Suprapubic skin (tissue), 4 donors: ENCODE data around the gene DBP. TPM values are rescaled to one million over a fixed set of nuclear protein-coding genes. Genes with fewer than 3 reads are reported as not detected.
"Not testable (repeated sequence)": the region's sequence is repeated elsewhere in the genome, so short reads cannot be mapped to it uniquely, and the experiment has no call there.

Source experiments
- DNase-seq, 2 donors: peaks; one replicate each; pipeline ENCODE4 v3.0.0-alpha.2; 2019; ENCODE audit warnings: low spot score in 2 of 2
- H3K27ac ChIP-seq: fragments of 200-600 bp; sonication (generic); one replicate; pipeline ENCODE4 v1.5.1; 2019
- H3K27me3 ChIP-seq: fragments of 200-600 bp; sonication (generic); one replicate; pipeline ENCODE4 v1.5.1; 2019
- H3K36me3 ChIP-seq: fragments of 200-600 bp; sonication (generic); one replicate; pipeline ENCODE4 v1.5.1; 2019
- H3K4me1 ChIP-seq: fragments of 200-600 bp; sonication (generic); one replicate; pipeline ENCODE4 v1.5.1; 2019
- H3K4me3 ChIP-seq: fragments of 200-600 bp; sonication (generic); one replicate; pipeline ENCODE4 v1.5.1; 2019; ENCODE audit warnings: mild to moderate bottlenecking
- H3K9me3 ChIP-seq: fragments of 200-600 bp; sonication (generic); one replicate; pipeline ENCODE4 v1.5.1; 2019
- EP300 ChIP-seq: sonication (generic); formaldehyde crosslinking; IDR thresholded peaks from one replicate; pipeline ENCODE4 v1.6.1; 2017; ENCODE audit warnings: antibody characterized with exemption
- POLR2A ChIP-seq, 2 donors: fragments of 450-650 bp; IDR thresholded peaks; one replicate each; pipeline ENCODE4 v1.6.1; 2017; ENCODE audit warnings: antibody characterized with exemption in 2 of 2, mild to moderate bottlenecking in 2 of 2, moderate library complexity in 2 of 2
- POLR2AphosphoS5 ChIP-seq, 3 donors: sonication (generic); formaldehyde crosslinking; IDR thresholded peaks; one replicate each; pipeline ENCODE4 v1.6.1; 2017; ENCODE audit warnings: antibody characterized with exemption in 3 of 3
- WGBS: methylation state at CpG from one replicate; pipeline ENCODE4 v1.1.5; 2018; 5-methylcytosine and 5-hydroxymethylcytosine counted together
- total RNA-seq, 4 donors: library from RNA; depleted of rRNA; stranded (reverse); fragments of >200 nt; gene quantifications; one replicate each; pipeline ENCODE4 v1.1.0, GENCODE V29; 2016
- TF ChIP-seq, protein P1 (sequence below), 2 donors: fragments of 200-600 bp in 1 of 2; fragments of 450-650 bp in 1 of 2; sonication (generic) in 1 of 2; IDR thresholded peaks; one replicate each; pipeline ENCODE4 v1.5.1; 2016 to 2019; ENCODE audit warnings: antibody characterized with exemption in 2 of 2, mild to moderate bottlenecking in 1 of 2, moderate library complexity in 1 of 2

DBP gene
- total RNA-seq, 4 donors from 2014 or later = 11.2 to 22.3 (median 17.8) TPM

DNA sequence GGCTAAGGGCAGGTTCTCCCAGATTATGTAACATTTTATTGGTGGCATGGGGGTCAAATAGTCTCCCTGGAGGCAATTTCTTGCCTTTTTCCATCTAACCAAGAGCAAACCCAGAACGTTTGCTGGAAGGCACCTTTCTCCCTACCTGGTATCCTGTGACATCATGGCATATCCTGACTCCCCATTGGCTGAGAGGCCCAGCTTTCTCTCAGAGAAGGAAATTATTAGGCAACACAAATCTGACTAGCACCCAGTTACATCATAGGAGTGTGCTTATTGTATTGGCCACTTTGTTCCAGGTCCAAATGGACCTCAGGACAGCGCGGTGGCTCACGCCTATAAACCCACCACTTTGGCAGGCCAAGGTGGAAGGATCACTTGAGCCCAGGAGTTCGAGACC, 22.6 kb upstream of the DBP start:
- DNase-seq = no peak
- no peak overlapping the region for H3K4me3 ChIP-seq
- H3K27ac ChIP-seq = no peak overlapping the region
- no peaks in the 10 kb centered on the region for H3K9me3 ChIP-seq
- TF ChIP-seq POLR2AphosphoS5 (IDR thresholded peaks at IDR 0.05) (no peak), POLR2A (IDR thresholded peaks at IDR 0.05) (no peak), EP300 (no peak)
- TF ChIP-seq, protein P1, sequence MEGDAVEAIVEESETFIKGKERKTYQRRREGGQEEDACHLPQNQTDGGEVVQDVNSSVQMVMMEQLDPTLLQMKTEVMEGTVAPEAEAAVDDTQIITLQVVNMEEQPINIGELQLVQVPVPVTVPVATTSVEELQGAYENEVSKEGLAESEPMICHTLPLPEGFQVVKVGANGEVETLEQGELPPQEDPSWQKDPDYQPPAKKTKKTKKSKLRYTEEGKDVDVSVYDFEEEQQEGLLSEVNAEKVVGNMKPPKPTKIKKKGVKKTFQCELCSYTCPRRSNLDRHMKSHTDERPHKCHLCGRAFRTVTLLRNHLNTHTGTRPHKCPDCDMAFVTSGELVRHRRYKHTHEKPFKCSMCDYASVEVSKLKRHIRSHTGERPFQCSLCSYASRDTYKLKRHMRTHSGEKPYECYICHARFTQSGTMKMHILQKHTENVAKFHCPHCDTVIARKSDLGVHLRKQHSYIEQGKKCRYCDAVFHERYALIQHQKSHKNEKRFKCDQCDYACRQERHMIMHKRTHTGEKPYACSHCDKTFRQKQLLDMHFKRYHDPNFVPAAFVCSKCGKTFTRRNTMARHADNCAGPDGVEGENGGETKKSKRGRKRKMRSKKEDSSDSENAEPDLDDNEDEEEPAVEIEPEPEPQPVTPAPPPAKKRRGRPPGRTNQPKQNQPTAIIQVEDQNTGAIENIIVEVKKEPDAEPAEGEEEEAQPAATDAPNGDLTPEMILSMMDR (IDR thresholded peaks at IDR 0.05) = no peak
- H3K36me3 ChIP-seq = no peaks in the 10 kb centered on the region
- no peaks in the 10 kb centered on the region for H3K27me3 ChIP-seq
- WGBS = 80% methylated on average over 5 of the region's 5 CpGs
- H3K4me1 ChIP-seq = peaks cover 9% of the 10 kb centered on the region

DNA sequence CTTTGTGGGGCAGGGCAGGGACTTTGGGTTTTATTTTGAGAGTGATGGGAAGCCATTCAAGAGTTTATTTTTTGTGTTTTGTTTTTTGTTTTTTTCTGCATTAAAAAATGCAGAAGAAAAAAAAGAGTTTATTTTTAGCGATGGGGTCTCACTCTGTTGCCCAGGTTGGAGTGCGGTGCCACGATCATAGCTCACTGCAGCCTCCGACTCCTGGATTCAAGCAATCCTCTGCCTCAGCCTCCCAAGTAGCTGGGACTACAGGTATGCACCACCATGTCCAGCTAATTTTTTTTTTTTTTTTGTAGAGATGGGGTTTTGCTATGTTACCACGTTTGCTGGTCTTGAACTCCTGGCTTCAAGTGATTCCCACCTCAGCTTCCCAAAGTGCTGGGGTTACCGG, 21.3 kb upstream of the DBP start:
- H3K9me3 ChIP-seq = no peaks in the 10 kb centered on the region
- no peaks in the 10 kb centered on the region for H3K36me3 ChIP-seq
- H3K4me1 ChIP-seq = peaks cover 9% of the 10 kb centered on the region
- DNase-seq = no peak
- 93% methylated on average over 6 of the region's 6 CpGs for WGBS
- H3K27me3 ChIP-seq = no peaks in the 10 kb centered on the region
- TF ChIP-seq POLR2A (IDR thresholded peaks at IDR 0.05) (no peak), EP300 (no peak), POLR2AphosphoS5 (IDR thresholded peaks at IDR 0.05) (no peak)
- TF ChIP-seq, protein P1 (IDR thresholded peaks at IDR 0.05) = no peak
- no peak overlapping the region for H3K4me3 ChIP-seq
- H3K27ac ChIP-seq = no peak overlapping the region

DNA sequence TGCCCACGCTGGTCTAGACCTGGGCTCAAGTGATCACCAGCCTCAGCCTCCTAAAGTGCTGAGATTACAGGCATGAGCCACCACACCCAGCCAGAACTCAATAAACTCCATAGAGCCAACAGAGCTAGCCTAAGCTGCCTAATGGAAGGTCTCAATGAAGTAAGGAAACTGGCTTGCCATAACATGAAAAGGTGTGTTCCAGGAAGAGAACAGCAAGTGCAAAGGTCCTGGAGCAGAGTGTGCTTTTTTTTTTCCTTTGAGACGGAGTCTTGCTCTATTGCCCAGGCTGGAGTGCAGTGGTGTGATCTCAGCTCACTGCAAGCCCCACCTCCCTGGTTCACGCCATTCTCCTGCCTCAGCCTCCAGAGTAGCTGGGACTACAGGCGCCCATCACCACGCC, 20.6 kb upstream of the DBP start:
- H3K36me3 ChIP-seq, H3K4me3 ChIP-seq, H3K27me3 ChIP-seq, H3K4me1 ChIP-seq, H3K27ac ChIP-seq, H3K9me3 ChIP-seq, DNase-seq: not testable (repeated sequence)
- WGBS = 92% methylated on average over 5 of the region's 5 CpGs

DNA sequence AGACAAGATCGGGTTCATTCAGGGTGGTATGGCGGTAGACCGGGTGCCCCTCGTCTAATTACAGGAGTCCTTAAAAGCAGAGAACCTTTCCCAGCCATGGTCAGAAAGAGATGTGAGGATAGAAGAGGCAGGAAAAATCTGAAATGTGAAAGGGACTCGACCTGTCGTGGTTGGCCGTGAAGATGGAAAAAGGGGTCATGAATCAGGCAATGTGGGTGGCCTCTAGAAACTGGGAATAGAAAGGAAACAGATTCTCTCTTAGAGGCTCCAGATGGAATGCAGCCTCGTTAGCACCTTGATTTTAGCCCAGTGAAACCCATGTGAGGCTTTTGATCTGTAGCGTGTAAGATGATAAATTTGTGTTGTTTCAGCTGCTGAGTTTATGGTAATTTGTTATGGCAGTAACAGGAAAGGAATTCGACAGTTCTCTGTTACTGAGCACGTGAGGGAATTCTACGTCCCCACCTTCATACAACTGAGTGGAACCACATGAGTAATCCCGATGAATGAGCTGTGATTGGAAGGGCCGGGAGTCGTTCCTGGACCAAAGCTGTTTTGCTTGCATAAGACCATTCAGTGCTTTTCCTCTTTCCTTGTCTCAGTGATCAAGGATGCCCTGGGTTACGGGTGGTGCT, 19.8 kb upstream of the DBP start:
- Histone ChIP-seq H3K9me3 (no peaks in the 10 kb centered on the region), H3K36me3 (no peaks in the 10 kb centered on the region), H3K27me3 (no peaks in the 10 kb centered on the region), H3K4me3 (no peak overlapping the region), H3K27ac (no peak overlapping the region), H3K4me1 (peaks cover 9% of the 10 kb centered on the region)
- DNase-seq = no peak
- TF ChIP-seq EP300 (no peak), POLR2AphosphoS5 (IDR thresholded peaks at IDR 0.05) (no peak), POLR2A (IDR thresholded peaks at IDR 0.05) (no peak)
- TF ChIP-seq, protein P1 (IDR thresholded peaks at IDR 0.05) = no peak
- 43% methylated on average over 16 of the region's 16 CpGs for WGBS

DNA sequence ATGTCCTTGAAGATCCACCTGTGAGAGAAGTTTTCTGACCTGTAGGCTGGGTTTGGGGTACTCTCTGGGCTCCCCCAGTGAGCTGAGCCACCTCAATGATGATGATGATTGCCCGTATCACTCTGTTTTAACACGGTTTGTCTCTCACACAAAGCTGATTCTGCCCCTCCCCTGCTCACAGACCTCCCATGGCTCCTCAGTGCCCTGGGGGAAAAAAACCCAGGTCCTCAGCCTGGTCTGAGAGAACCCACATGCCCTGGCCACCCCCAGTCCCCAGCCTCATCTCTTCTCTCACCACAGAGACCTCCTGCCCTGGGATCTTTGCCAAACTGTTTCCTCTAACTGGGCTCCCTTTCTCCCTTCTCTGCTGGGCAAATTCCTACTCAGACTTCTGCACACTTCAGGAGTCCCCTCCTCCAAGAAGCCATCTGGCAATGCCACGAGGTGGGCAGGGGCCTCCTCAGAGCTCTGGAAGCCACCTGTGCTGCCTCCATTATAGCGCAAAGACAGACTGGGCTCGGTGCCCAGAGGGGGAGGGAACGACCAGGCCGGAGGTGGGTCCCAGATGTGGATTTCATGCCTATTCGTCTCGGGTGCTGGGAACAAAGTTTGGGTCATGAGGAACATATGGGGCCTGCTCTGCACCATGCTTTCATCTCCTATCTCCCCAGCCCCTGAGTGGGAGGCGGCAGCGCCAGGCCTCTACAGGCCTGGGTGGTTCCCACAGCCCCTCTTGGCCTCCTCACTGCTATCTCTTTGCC, 17.3 kb upstream of the DBP start:
- Histone ChIP-seq H3K36me3 (no peaks in the 10 kb centered on the region), H3K4me1 (peaks cover 3% of the 10 kb centered on the region), H3K4me3 (no peak overlapping the region), H3K9me3 (no peaks in the 10 kb centered on the region), H3K27ac (no peak overlapping the region), H3K27me3 (no peaks in the 10 kb centered on the region)
- 44% methylated on average over 11 of the region's 11 CpGs for WGBS
- no peak for DNase-seq
- no peak for TF ChIP-seq EP300
- TF ChIP-seq POLR2A (IDR thresholded peaks at IDR 0.05) = no peak
- no peak for TF ChIP-seq POLR2AphosphoS5 (IDR thresholded peaks at IDR 0.05)
- TF ChIP-seq, protein P1 (IDR thresholded peaks at IDR 0.05) = no peak
